Loucy (cell line): ENCODE results near the gene KIRREL1.

ENCODE experiments used
- H2AFZ ChIP-seq: fragments of 200-600 bp; sonication (generic); 2 replicates; pipeline ENCODE4 v1.6.0; 2016; ENCODE audit warnings: antibody characterized with exemption, mild to moderate bottlenecking, low read length, moderate library complexity
- H3F3A ChIP-seq: fragments of 200-600 bp; 2 replicates; pipeline ENCODE4 v1.6.0; 2016; ENCODE audit warnings: antibody characterized with exemption, low read depth, mild to moderate bottlenecking
- H3K27me3 ChIP-seq: fragments of 200-600 bp; sonication (generic); 2 replicates; pipeline ENCODE4 v1.6.1; 2014; ENCODE audit warnings: low read length, mild to moderate bottlenecking; ENCODE audit not compliant: insufficient read depth, poor library complexity, severe bottlenecking
- H3K36me3 ChIP-seq: fragments of 200-600 bp; sonication (generic); 2 replicates; pipeline ENCODE4 v1.6.1; 2016; ENCODE audit warnings: low read length; ENCODE audit not compliant: insufficient read depth
- H3K4me1 ChIP-seq: fragments of 200-600 bp; sonication (generic); 2 replicates; pipeline ENCODE4 v1.5.1; 2014; ENCODE audit warnings: low read length, mild to moderate bottlenecking; ENCODE audit not compliant: insufficient read depth, poor library complexity, severe bottlenecking
- H3K4me2 ChIP-seq: fragments of 200-600 bp; sonication (generic); 2 replicates; pipeline ENCODE4 v1.6.0; 2014; ENCODE audit warnings: antibody characterized with exemption, low read length, low read depth, mild to moderate bottlenecking; ENCODE audit not compliant: poor library complexity, severe bottlenecking
- H3K4me3 ChIP-seq: fragments of 200-600 bp; sonication (generic); 2 replicates; pipeline ENCODE4 v1.5.1; 2014; ENCODE audit warnings: low read length, mild to moderate bottlenecking, mixed read lengths; ENCODE audit not compliant: poor library complexity, severe bottlenecking
- H3K79me2 ChIP-seq: fragments of 200-600 bp; sonication (generic); 2 replicates; pipeline ENCODE4 v1.6.1; 2014; ENCODE audit warnings: low read length; ENCODE audit not compliant: insufficient read depth
- H3K9ac ChIP-seq: fragments of 200-600 bp; sonication (generic); 2 replicates; pipeline ENCODE4 v1.6.0; 2014; ENCODE audit warnings: mild to moderate bottlenecking, low read depth, low read length, moderate library complexity; ENCODE audit not compliant: poor library complexity, severe bottlenecking
- H3K9me2 ChIP-seq: fragments of 200-600 bp; sonication (generic); replicated peaks from 2 replicates; pipeline ENCODE4 v1.6.1; 2016; ENCODE audit warnings: low read depth, low read length, mixed read lengths
- H3K9me3 ChIP-seq: fragments of 200-600 bp; sonication (generic); 2 replicates; pipeline ENCODE4 v1.6.1; 2014; ENCODE audit warnings: mild to moderate bottlenecking, antibody characterized with exemption, low read length, low read depth; ENCODE audit not compliant: insufficient read depth
- H4K20me1 ChIP-seq: fragments of 200-600 bp; sonication (generic); 2 replicates; pipeline ENCODE4 v1.6.0; 2014; ENCODE audit warnings: antibody characterized with exemption, low read length, mild to moderate bottlenecking; ENCODE audit not compliant: insufficient read depth, poor library complexity, severe bottlenecking
- CTCF ChIP-seq: fragments of 200-600 bp; sonication (generic); conservative IDR thresholded peaks from 2 replicates; pipeline ENCODE4 v1.5.1; 2014; ENCODE audit warnings: mild to moderate bottlenecking, antibody characterized with exemption, low read length
- EZH2phosphoT487 ChIP-seq: fragments of 200-600 bp; IDR thresholded peaks from 2 replicates; pipeline ENCODE4 v1.6.1; 2018; ENCODE audit warnings: antibody characterized with exemption, mild to moderate bottlenecking, moderate library complexity, borderline replicate concordance

The KIRREL1 gene

DNA sequence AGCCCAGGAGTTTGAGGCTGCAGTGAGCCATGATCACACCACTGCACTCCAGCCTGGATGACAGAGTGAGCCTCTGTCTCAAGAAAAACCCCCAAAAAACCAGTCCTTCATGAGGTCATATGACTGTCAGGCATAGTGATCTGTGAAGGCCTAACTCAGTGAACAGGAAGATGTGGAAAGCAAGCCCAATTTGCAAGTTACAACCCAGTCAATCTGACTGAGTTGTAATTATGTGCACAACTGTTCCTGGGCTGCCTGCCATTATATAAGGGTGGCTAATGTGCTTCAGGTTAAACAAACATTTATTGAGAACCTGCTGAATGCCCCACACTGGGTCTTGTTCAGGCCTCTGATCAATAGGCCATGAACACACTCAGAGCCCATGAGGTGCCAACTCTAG, 38.2 kb upstream of the KIRREL1 start:
- Histone ChIP-seq H3K4me1 (no peaks in the 10 kb centered on the region), H4K20me1 (no peaks in the 10 kb centered on the region), H3K36me3 (no peaks in the 10 kb centered on the region), H3K4me2 (no peak overlapping the region), H2AFZ (no peak overlapping the region), H3K79me2 (no peaks in the 10 kb centered on the region), H3K9me3 (no peaks in the 10 kb centered on the region), H3K9ac (no peak overlapping the region), H3F3A (no peaks in the 10 kb centered on the region), H3K4me3 (no peak overlapping the region), H3K27me3 (no peaks in the 10 kb centered on the region), H3K9me2 (no peaks in the 10 kb centered on the region)
- no peak for TF ChIP-seq CTCF
- TF ChIP-seq EZH2phosphoT487 = no peak

DNA sequence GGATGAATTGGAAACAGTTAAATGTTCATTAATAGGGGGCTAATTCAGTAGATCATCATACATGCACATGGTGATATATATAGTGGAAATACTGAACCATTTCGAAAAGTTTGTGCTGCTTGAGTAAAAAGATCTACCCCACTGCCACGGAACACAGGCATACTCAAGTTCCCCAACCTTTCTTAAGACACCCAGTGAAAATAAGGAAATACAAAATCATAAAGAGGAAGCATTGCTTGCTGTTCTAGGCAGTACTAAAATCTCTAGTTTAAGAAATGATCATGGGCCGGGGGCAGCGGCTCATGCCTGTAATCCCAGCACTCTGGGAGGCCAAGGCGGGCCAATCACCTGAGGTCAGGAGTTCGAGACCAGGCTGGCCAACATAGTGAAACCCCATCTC, 37.6 kb upstream of the KIRREL1 start:
- H3K79me2 ChIP-seq = no peaks in the 10 kb centered on the region
- H3K4me2 ChIP-seq = no peak overlapping the region
- no peaks in the 10 kb centered on the region for H3K9me3 ChIP-seq
- no peaks in the 10 kb centered on the region for H3K4me1 ChIP-seq
- no peaks in the 10 kb centered on the region for H3F3A ChIP-seq
- no peaks in the 10 kb centered on the region for H4K20me1 ChIP-seq
- no peaks in the 10 kb centered on the region for H3K27me3 ChIP-seq
- TF ChIP-seq CTCF = no peak
- TF ChIP-seq EZH2phosphoT487 = no peak
- no peak overlapping the region for H2AFZ ChIP-seq
- H3K9ac ChIP-seq = no peak overlapping the region
- no peak overlapping the region for H3K4me3 ChIP-seq
- H3K9me2 ChIP-seq = no peaks in the 10 kb centered on the region
- no peaks in the 10 kb centered on the region for H3K36me3 ChIP-seq

DNA sequence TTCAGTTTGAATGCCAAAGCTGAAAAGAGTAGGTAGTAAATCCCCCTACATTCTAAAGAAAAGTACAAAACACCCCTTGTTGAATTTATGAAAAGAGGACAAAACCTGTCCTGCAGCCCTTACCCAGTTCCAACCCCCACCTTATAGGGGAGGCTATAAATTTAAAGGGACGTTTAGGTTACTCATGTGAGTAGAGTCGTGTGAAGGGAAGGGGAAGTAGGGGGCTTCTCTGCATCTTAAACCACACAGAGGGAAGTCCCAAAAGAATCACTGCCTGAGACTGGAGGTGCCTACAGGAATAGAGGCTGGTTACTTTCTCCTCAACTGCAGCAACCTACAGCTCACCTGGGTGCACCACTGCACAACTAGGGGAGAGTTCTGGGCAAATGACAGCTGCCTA, 36.7 kb upstream of the KIRREL1 start:
- Histone ChIP-seq H3K9me2 (no peaks in the 10 kb centered on the region), H3K36me3 (no peaks in the 10 kb centered on the region), H3K4me3 (no peak overlapping the region), H3K79me2 (no peaks in the 10 kb centered on the region), H3K9ac (no peak overlapping the region), H4K20me1 (no peaks in the 10 kb centered on the region), H3K4me1 (no peaks in the 10 kb centered on the region), H2AFZ (no peak overlapping the region), H3K4me2 (no peak overlapping the region), H3F3A (no peaks in the 10 kb centered on the region), H3K27me3 (no peaks in the 10 kb centered on the region), H3K9me3 (no peaks in the 10 kb centered on the region)
- TF ChIP-seq CTCF (no peak), EZH2phosphoT487 (no peak)
